Measurements from ENCODE around the gene ITK.

The ITK gene

DNA sequence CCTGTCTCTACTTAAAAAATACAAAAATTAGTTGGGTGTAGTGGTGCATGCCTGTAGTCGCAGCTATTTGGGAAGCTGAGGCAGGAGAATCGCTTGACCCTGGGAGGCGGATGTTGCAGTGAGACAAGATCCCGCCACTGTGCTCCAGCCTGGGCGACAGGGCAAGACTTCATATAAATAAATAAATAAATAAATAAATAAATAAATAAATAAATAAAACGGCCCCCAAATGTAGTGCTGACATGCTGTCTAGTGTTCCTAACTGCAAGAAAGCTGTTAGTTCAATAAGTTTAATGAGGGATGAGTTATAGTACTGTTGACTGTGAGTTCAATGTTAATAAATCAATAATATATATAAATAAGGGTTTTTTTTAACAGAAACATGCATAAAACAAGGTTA is 77.8 kb downstream of the ITK start:
- DNase-seq = no peak
- Histone ChIP-seq H3K9me3 (no peaks in the 10 kb centered on the region), H3K4me3 (no peak overlapping the region), H3K27ac (no peak overlapping the region), H3K27me3 (no peaks in the 10 kb centered on the region), H3K4me1 (no peaks in the 10 kb centered on the region), H3K36me3 (no peaks in the 10 kb centered on the region)
- intact Hi-C loops (cut with DNase I; ENCODE audit: low total_unique reads) = loop anchor here (10.0 kb wide), 1 partner anchor 104 kb away; no protein-coding TSS in a partner anchor
- TF ChIP-seq, protein P1, sequence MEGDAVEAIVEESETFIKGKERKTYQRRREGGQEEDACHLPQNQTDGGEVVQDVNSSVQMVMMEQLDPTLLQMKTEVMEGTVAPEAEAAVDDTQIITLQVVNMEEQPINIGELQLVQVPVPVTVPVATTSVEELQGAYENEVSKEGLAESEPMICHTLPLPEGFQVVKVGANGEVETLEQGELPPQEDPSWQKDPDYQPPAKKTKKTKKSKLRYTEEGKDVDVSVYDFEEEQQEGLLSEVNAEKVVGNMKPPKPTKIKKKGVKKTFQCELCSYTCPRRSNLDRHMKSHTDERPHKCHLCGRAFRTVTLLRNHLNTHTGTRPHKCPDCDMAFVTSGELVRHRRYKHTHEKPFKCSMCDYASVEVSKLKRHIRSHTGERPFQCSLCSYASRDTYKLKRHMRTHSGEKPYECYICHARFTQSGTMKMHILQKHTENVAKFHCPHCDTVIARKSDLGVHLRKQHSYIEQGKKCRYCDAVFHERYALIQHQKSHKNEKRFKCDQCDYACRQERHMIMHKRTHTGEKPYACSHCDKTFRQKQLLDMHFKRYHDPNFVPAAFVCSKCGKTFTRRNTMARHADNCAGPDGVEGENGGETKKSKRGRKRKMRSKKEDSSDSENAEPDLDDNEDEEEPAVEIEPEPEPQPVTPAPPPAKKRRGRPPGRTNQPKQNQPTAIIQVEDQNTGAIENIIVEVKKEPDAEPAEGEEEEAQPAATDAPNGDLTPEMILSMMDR (IDR thresholded peaks at IDR 0.05) = no peak

DNA sequence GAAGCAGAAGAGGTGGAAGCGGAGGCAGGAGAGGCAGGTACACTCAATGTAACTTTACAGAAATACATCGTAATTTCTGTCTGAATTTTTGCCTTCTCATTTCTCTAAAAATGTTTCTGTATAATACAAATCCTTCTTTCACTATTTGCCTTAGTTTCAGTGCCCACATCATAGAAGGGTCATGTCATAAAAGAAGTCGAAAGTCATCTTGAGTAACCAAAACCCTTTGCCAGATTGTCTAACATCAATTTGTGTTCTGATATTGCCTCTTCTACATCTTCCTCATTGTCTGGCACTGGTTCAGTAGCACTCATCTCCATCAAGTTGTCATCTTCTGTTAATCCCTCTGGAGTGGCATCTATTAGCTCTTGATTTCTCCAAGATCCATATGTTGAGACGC is 79.1 kb downstream of the ITK start:
- Histone ChIP-seq H3K9me3 (no peaks in the 10 kb centered on the region), H3K4me3 (no peak overlapping the region), H3K4me1 (no peaks in the 10 kb centered on the region), H3K27ac (no peak overlapping the region), H3K36me3 (no peaks in the 10 kb centered on the region), H3K27me3 (no peaks in the 10 kb centered on the region)
- DNase-seq = no peak
- intact Hi-C loops (cut with DNase I; ENCODE audit: low total_unique reads) = loop anchor here (10.0 kb wide), 1 partner anchor 105 kb away; no protein-coding TSS in a partner anchor
- TF ChIP-seq, protein P1 (IDR thresholded peaks at IDR 0.05) = no peak

GRCh38 chr5:157263496-157264090 is 83.0 kb downstream of the ITK start:
- Histone ChIP-seq H3K4me3 (no peak overlapping the region), H3K36me3 (no peaks in the 10 kb centered on the region), H3K4me1 (peaks cover 0 to 14% (median 9%) of the 10 kb centered on the region in 4 donors), H3K27me3 (no peaks in the 10 kb centered on the region), H3K27ac (no peak overlapping the region), H3K9me3 (no peaks in the 10 kb centered on the region)
- no peak for DNase-seq
- TF ChIP-seq, protein P1 (IDR thresholded peaks at IDR 0.05) = no peak
- intact Hi-C loops (cut with DNase I; ENCODE audit: low total_unique reads) = no loop called here

GRCh38 chr5:157265714-157266285 is 85.2 kb downstream of the ITK start, which contains the start of gene CYFIP2:
TSS of gene CYFIP2 (plus strand) at chr5:157266123. CDS start at chr5:157285362, 19,239 bp downstream.
- H3K27ac ChIP-seq = peak within 1 kb of the TSS; percentile 14 to 31
- TF ChIP-seq, protein P1 (IDR thresholded peaks at IDR 0.05) = no peak
- H3K27me3 ChIP-seq = no peaks in the 10 kb centered on the region
- peak; percentile 30 to 69 for DNase-seq
- H3K4me1 ChIP-seq = peaks cover 0 to 14% (median 9%) of the 10 kb centered on the region in 4 donors
- H3K36me3 ChIP-seq = no peaks in the 10 kb centered on the region
- peak within 1 kb of the TSS; percentile 75 for H3K4me3 ChIP-seq
- intact Hi-C loops (cut with DNase I; ENCODE audit: low total_unique reads) = no loop called here
- H3K9me3 ChIP-seq = no peaks in the 10 kb centered on the region

DNA sequence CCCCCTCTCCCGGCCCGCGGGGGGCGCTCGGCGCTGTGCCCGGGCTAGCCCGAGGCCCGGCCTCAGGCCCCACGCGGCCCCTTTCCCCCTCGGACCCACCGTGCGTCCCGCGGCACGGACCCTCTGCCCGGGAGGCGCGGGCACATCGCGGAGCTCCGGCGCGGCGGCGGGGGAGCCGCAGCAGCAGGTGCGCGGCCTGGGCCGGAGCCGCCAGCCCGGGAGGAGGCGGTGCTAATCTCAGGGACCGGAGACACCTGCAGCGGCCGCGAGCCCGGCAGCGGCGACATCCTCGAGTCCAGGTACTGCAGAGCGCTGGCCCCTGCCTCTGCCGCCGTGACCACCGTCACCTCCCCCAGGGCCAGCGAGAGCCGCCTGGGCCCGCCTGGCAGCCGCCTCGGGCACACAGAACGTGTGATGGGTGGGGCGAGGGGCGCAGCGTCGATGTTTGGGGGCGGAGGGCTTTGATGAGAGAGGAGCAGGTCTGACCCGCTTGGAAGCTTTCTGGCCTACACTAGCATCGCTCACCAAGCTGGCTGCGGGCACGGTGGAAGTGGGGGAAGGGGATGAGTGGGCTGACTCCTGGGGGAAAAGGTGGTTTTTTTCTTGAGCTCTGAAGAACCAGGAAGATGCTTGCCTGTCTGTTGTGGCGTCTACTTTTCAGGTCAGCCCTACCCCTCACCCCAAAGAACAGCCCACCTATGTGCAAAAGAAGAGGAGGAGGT is 85.8 kb downstream of the ITK start:
- intact Hi-C loops (cut with DNase I; ENCODE audit: low total_unique reads) = no loop called here

More for the DNA sequence above, 85.8 kb downstream of the ITK start:
- TF ChIP-seq, protein P1 (IDR thresholded peaks at IDR 0.05) = no peak
- Histone ChIP-seq H3K27me3 (no peaks in the 10 kb centered on the region), H3K27ac (peak overlapping the region; percentile 14 to 31), H3K36me3 (no peaks in the 10 kb centered on the region), H3K4me3 (peak overlapping the region; percentile 75), H3K4me1 (peaks cover 0 to 14% (median 9%) of the 10 kb centered on the region in 4 donors), H3K9me3 (no peaks in the 10 kb centered on the region)
- no peak for DNase-seq

Data from tibial artery (tissue), 4 donors.